Measurements from ENCODE around the gene PNPLA7.

- no peak for TF ChIP-seq MAFK (IDR thresholded peaks at IDR 0.05; ENCODE audit: low read depth, low read length)
- no peak for TF ChIP-seq CTCF (conservative IDR thresholded peaks at IDR 0.05; ENCODE audit: low read depth, low read length)
- TF ChIP-seq POLR2A (IDR thresholded peaks at IDR 0.05; ENCODE audit: low read depth, low read length) = no peak
- no peak for TF ChIP-seq RAD21 (IDR thresholded peaks at IDR 0.05; ENCODE audit: low read length)
- no peak for TF ChIP-seq NFE2L2 (IDR thresholded peaks at IDR 0.05; ENCODE audit: low read depth, low read length)
- no peak for TF ChIP-seq CHD1 (IDR thresholded peaks at IDR 0.05; ENCODE audit: low read depth, low read length)
Observed at GRCh38 chr9:137446851-137447471, 103.2 kb downstream of the PNPLA7 start.

All from IMR-90 (cell line).